A549 treated with AZD9567 at 1 μM for 4 hours (cell line): ENCODE results near the gene NOS1AP. TPM values are rescaled to one million over a fixed set of nuclear protein-coding genes. Genes with fewer than 3 reads are reported as not detected.

Experiments used
- total RNA-seq: library from RNA; stranded (reverse); fragments of 200-300 nt; extraction: Qiagen RNA extraction; gene quantifications from 5 replicates; pipeline ENCODE4 v1.2.3, GENCODE V29; 2022; ENCODE audit not compliant: insufficient read depth

Gene NOS1AP
- total RNA-seq, result 0.25 to 0.44 TPM (median 0.40 TPM) in 4 of 5 replicates, not detected in the other

DNA sequence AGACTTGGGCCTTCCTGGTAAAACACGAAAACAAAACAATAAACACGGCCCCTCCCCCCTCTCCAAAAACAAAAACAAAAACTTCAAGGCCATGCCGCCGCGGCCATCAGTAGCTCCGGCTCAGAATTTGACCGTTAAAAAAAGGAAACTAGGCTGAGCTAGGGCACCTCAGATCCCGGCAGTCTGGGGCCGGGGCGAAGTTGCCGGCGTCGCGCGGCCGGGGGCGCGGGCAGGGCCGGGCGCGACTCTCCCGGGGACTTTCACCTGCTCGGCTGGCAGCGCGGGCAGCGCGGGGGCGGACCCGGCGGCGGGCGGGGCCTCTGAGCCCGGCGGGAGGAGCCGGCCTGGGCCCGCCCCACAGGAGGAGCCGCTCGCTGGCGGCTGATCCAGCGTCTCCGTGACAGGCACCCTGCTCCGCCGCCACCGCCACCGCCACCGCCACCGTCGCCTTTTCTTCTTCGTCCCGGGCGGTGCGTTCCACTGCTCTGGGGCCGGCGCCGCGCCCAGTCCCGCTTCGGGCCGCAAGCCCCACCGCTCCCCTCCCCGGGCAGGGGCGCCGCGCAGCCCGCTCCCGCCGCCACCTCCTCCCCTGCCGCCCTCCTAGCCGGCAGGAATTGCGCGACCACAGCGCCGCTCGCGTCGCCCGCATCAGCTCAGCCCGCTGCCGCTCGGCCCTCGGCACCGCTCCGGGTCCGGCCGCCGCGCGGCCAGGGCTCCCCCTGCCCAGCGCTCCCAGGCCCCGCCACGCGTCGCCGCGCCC, at the start of gene NOS1AP:
Gene NOS1AP, plus strand, starts transcription at position 358 of the 760 bp plus-strand sequence. CDS start 487 bp downstream, outside the sequence.

GRCh38 chr1:162023547-162024501, 45.7 kb upstream of the NOS1AP start, which contains the start of gene OLFML2B:
TSS of gene OLFML2B (minus strand) at chr1:162023869. CDS start at chr1:162023430, 439 bp downstream.

DNA sequence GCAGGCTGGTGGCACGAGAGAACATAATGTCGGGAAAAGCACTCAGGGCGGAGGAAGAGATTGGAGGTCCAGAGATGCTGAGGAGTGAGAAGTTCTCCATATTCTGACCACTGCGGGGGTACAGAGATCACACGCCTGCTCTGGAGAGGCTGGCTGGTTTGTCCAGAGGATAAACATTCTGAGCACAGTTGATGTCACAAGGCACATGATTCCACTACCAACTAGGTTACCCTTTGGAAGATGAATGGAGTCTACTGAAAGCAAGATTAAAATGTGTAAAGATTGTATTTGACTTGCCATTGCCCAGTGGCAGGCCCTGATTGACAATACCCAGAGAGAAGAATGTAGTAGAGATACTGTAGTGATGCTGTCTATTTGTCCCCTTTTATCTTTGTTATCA, 307.2 kb downstream of the NOS1AP start, which contains the start of gene SPATA46:
Gene SPATA46, minus strand, starts transcription at position 164 of the 400 bp plus-strand sequence. Its CDS starts 64 bp downstream, at position 100.

DNA sequence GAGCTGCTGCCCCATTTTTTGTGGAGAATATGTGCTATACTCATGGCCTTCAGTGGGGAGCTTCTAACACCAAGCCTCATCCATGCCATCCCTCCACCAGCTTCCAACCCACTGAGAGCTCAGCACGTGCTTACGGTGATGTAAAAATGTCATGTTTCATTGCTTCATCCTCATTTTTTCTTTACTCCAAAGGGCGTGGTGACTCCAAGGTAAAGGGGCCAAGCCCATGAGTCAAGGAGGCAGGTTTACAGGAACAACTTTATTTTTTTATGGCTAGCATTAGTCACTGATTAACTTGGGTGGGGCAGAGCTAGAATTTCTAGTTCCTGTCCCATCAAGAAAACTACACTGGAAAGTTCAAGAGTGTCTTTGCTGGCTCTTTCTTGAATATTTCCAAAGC, 311.9 kb downstream of the NOS1AP start, which contains the start of gene C1orf226:
Gene C1orf226, plus strand, starts transcription at position 346 of the 400 bp plus-strand sequence. CDS start 174 bp downstream, outside the sequence.

DNA sequence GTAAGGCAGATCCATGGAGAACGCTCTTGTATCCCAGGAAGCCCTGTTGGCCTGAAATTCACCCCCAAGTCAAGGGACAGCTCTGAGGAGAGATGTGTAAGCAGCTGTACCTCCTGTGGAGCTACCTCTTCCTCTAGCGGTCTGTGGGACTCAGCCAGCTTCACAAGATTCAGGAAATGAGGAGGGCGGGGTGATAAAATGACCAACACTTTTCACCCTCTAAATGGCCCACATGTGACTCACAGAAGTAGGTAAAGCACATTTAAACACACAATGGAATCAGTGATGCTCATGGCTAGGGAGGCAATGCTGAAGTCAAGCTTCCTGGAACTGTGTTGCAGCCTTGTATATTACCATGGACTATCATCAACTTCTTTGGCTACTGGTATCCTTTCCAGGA, 342.5 kb downstream of the NOS1AP start, which contains the start of gene SH2D1B:
Gene SH2D1B, minus strand, starts transcription at position 135 of the 400 bp plus-strand sequence. Its CDS starts 120 bp downstream, at position 15.

Other genes starting within 250 kb of the NOS1AP start
- gene OLFML2B, start 45.8 kb upstream of the NOS1AP start, total RNA-seq, result 0.30 to 0.55 TPM (median 0.47 TPM) in 4 of 5 replicates, not detected in the other